PC-9 (cell line): ENCODE data around the gene ZDHHC8. TPM values are rescaled to one million over a fixed set of nuclear protein-coding genes. Genes with fewer than 3 reads are reported as not detected.

Experiments used
- BruUV-seq: library from RNA; stranded (reverse); fragments of 400-500 nt; replicated peaks from 2 replicates; lab custom pipeline; 2021; lab: Mats Ljungman, UMichigan
- CTCF ChIA-PET: fragments of 300-600 bp; sonication (Branson Sonifier 250); formaldehyde crosslinking; loops from one replicate; lab custom pipeline; 2022; ENCODE audit warnings: antibody characterized with exemption; lab: Charles Lee
- POLR2A ChIA-PET: fragments of 300-600 bp; sonication (Branson Sonifier 250); formaldehyde crosslinking; loops from one replicate; lab custom pipeline; 2022; ENCODE audit warnings: antibody characterized with exemption; ENCODE audit not compliant: unreplicated experiment; lab: Charles Lee
- DNase-seq, 2 experiments: peaks; one replicate each; pipeline versions ENCODE4 v3.0.0 to v3.0.0-alpha.2; 2015 to 2022; ENCODE audit warnings: mixed read lengths in 1 of 2
- H2AFZ ChIP-seq: fragments of 200-600 bp; sonication (generic); 2 replicates; pipeline ENCODE4 v1.8.1; 2017; ENCODE audit warnings: antibody characterized with exemption
- H3F3A ChIP-seq: fragments of 200-600 bp; sonication (generic); 2 replicates; pipeline ENCODE4 v1.8.1; 2017; ENCODE audit warnings: antibody characterized with exemption, mild to moderate bottlenecking, low read depth; ENCODE audit not compliant: insufficient read depth
- H3K27ac ChIP-seq: fragments of 200-600 bp; sonication (generic); 2 replicates; pipeline ENCODE4 v1.6.1; 2016; ENCODE audit warnings: mixed run types
- H3K27me3 ChIP-seq: fragments of 200-600 bp; sonication (generic); 2 replicates; pipeline ENCODE4 v1.6.1; 2016; ENCODE audit warnings: low read depth, mixed run types; ENCODE audit not compliant: insufficient read depth
- H3K36me3 ChIP-seq: fragments of 200-600 bp; sonication (generic); 2 replicates; pipeline ENCODE4 v1.6.1; 2016; ENCODE audit warnings: low read depth, mixed run types
- H3K4me1 ChIP-seq: fragments of 200-600 bp; sonication (generic); replicated peaks from 2 replicates; pipeline ENCODE4 v1.6.1; 2016; ENCODE audit warnings: mixed run types; ENCODE audit not compliant: insufficient read depth
- H3K4me2 ChIP-seq: fragments of 200-600 bp; sonication (generic); 2 replicates; pipeline ENCODE4 v1.6.1; 2017; ENCODE audit warnings: mixed run types
- H3K4me3 ChIP-seq: fragments of 200-600 bp; sonication (generic); 2 replicates; pipeline ENCODE4 v1.6.1; 2016; ENCODE audit warnings: mixed run types
- H3K79me2 ChIP-seq: fragments of 200-600 bp; sonication (generic); 2 replicates; pipeline ENCODE4 v1.6.1; 2017; ENCODE audit warnings: low read depth, mixed run types
- H3K9me2 ChIP-seq: fragments of 200-600 bp; sonication (generic); 2 replicates; pipeline ENCODE4 v1.8.1; 2017; ENCODE audit warnings: mild to moderate bottlenecking; ENCODE audit not compliant: insufficient read depth
- H3K9me3 ChIP-seq: fragments of 200-600 bp; sonication (generic); 2 replicates; pipeline ENCODE4 v1.8.1; 2016; ENCODE audit warnings: low read depth; ENCODE audit not compliant: insufficient read depth
- H4K20me1 ChIP-seq: fragments of 200-600 bp; sonication (generic); 2 replicates; pipeline ENCODE4 v1.8.1; 2017; ENCODE audit not compliant: insufficient read depth
- CTCF ChIP-seq: fragments of 200-600 bp; sonication (generic); conservative IDR thresholded peaks from 2 replicates; pipeline ENCODE4 v1.6.1; 2017; ENCODE audit warnings: mixed run types, antibody characterized with exemption, mild to moderate bottlenecking, moderate library complexity
- EZH2 ChIP-seq: fragments of 200-600 bp; sonication (generic); IDR thresholded peaks from 2 replicates; pipeline ENCODE4 v1.8.0; 2017; ENCODE audit warnings: antibody characterized with exemption, low read depth
- intact Hi-C: fragments of 100-400 bp; cut with micrococcal nuclease; formaldehyde crosslinking; loops from one replicate; pipeline ENCODE4 v1.10.0; 2022; ENCODE audit not compliant: unreplicated experiment
- total RNA-seq: library from RNA; stranded (reverse); gene quantifications from 2 replicates; pipeline ENCODE4 v1.2.3, GENCODE V29; 2021

Gene ZDHHC8
- total RNA-seq, 1 experiment from 2014 or later: 34.4 TPM

DNA sequence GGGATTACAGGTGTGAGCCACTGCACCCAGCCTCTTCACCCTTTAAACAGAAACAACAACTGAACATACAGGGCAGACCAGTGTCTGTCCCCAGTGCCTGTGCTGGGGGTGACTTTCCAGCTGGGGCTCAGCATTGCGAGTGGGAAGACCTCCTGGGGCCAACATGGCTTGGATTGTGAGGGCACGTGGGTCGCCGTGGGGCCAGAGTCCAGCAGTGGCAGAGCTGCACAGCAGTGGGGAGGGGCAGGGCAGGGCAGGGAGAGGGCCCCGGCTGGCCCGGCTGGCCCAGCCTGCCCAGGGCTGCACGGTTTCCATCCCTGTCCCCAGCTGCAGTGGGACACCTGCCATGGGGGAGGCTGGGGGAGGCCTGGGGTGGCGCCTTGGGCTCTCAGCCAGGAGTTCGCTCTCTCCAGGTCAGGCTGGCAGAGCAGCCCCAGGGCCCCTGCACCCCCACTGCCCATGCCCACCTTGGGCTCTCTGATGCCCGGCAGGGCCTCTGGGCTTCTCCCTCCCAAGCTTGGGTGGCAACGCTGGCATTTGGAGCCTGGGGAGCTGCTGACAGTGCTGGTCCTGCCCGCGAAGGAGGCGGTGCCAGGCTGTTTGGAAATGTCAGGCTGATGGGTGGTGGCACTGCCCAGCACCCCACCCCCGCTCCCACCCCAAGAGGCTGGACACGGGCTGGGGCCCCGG is 49.7 kb downstream of the ZDHHC8 start:
- no peaks in the 10 kb centered on the region for H3K9me2 ChIP-seq
- peaks cover 37% of the 10 kb centered on the region for H3K27me3 ChIP-seq
- no peaks in the 10 kb centered on the region for H3F3A ChIP-seq
- no peak for TF ChIP-seq CTCF
- no peak for TF ChIP-seq EZH2
- H3K36me3 ChIP-seq: no peaks in the 10 kb centered on the region
- H2AFZ ChIP-seq: no peak overlapping the region
- no peak for DNase-seq
- BruUV-seq: no TSS peak
- no peak overlapping the region for H3K27ac ChIP-seq
- ChIA-PET POLR2A (interaction anchor here (0.6 kb wide), 1 partner anchor 40 kb away, joined by 3 read pairs; no protein-coding TSS in a partner anchor), CTCF (no interaction called here)
- H3K79me2 ChIP-seq: no peaks in the 10 kb centered on the region
- H3K4me1 ChIP-seq: no peaks in the 10 kb centered on the region
- H3K4me3 ChIP-seq: no peak overlapping the region
- H3K9me3 ChIP-seq: no peaks in the 10 kb centered on the region
- H4K20me1 ChIP-seq: no peaks in the 10 kb centered on the region
- intact Hi-C loops: no loop called here
- no peak overlapping the region for H3K4me2 ChIP-seq

DNA sequence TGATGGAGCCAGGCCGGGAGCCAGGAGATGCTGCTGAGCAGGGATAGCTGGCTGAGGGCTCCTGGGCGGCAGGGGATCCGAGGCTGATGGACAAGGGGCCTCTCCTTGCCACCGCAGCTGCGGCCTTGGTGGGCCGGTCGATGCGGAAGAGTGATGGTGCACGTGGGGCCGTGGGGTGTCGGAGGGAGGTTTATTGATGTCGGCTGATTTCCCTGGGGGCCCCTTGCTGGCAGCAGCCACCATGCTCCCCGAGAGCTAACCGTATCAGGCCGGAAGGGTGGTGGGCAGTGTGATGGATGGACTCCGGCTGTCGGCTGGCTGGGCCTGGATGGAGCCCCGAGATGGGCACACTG is 50.3 kb downstream of the ZDHHC8 start:
- DNase-seq: no peak
- no TSS peak for BruUV-seq
- CTCF ChIA-PET: no interaction called here

GRCh38 chr22:20182365-20182764 is 50.8 kb downstream of the ZDHHC8 start:
- no TSS peak for BruUV-seq

More for the DNA sequence above, 50.3 kb downstream of the ZDHHC8 start:
- Histone ChIP-seq H4K20me1 (no peaks in the 10 kb centered on the region), H3K27me3 (peaks cover 37% of the 10 kb centered on the region), H2AFZ (no peak overlapping the region), H3F3A (no peaks in the 10 kb centered on the region), H3K36me3 (no peaks in the 10 kb centered on the region), H3K27ac (no peak overlapping the region), H3K4me3 (no peak overlapping the region), H3K9me3 (no peaks in the 10 kb centered on the region), H3K4me2 (no peak overlapping the region), H3K79me2 (no peaks in the 10 kb centered on the region), H3K9me2 (no peaks in the 10 kb centered on the region), H3K4me1 (no peaks in the 10 kb centered on the region)
- intact Hi-C loops: no loop called here
- POLR2A ChIA-PET: interaction anchor here (0.6 kb wide), 1 partner anchor 39 kb away, joined by 3 read pairs; no protein-coding TSS in a partner anchor
- TF ChIP-seq EZH2 (no peak), CTCF (no peak)

More at GRCh38 chr22:20182365-20182764, 50.8 kb downstream of the ZDHHC8 start:
- Histone ChIP-seq H2AFZ (no peak overlapping the region), H3K27ac (no peak overlapping the region), H3K4me1 (no peaks in the 10 kb centered on the region), H4K20me1 (no peaks in the 10 kb centered on the region), H3K9me2 (no peaks in the 10 kb centered on the region), H3K4me3 (no peak overlapping the region), H3K4me2 (no peak overlapping the region), H3K36me3 (no peaks in the 10 kb centered on the region), H3K79me2 (no peaks in the 10 kb centered on the region), H3K27me3 (peaks cover 33% of the 10 kb centered on the region), H3F3A (no peaks in the 10 kb centered on the region), H3K9me3 (no peaks in the 10 kb centered on the region)
- ChIA-PET POLR2A (interaction anchor here (0.6 kb wide), 1 partner anchor 39 kb away, joined by 3 read pairs; no protein-coding TSS in a partner anchor), CTCF (no interaction called here)
- TF ChIP-seq EZH2 (no peak), CTCF (no peak)
- intact Hi-C loops: no loop called here
- no peak for DNase-seq
